Liver (tissue), 3 donors: ENCODE data around the gene GALNT9.

Source experiments
- JUND ChIP-seq, 2 donors: IDR thresholded peaks; 2 replicates each; pipeline ENCODE4 v1.6.1; 2016; ENCODE audit warnings: antibody characterized with exemption in 2 of 2
- MAX ChIP-seq: IDR thresholded peaks from 2 replicates; pipeline ENCODE4 v1.6.1; 2016; ENCODE audit warnings: antibody characterized with exemption
- RAD21 ChIP-seq, 2 donors: IDR thresholded peaks; 2 replicates each; pipeline ENCODE4 v1.6.1; 2016; ENCODE audit warnings: antibody characterized with exemption in 2 of 2, mild to moderate bottlenecking in 2 of 2
- TF ChIP-seq, protein P1 (sequence below): fragments of 150-350 bp; IDR thresholded peaks from 2 replicates; pipeline ENCODE4 v1.5.1; 2017; ENCODE audit warnings: improper control_type of control experiment, low read depth, low read length; ENCODE audit not compliant: missing input control
- donor health status: healthy.
- donor health status: healthy.

GRCh38 chr12:132282950-132283771, 46.2 kb downstream of the GALNT9 start:
- TF ChIP-seq, protein P1, sequence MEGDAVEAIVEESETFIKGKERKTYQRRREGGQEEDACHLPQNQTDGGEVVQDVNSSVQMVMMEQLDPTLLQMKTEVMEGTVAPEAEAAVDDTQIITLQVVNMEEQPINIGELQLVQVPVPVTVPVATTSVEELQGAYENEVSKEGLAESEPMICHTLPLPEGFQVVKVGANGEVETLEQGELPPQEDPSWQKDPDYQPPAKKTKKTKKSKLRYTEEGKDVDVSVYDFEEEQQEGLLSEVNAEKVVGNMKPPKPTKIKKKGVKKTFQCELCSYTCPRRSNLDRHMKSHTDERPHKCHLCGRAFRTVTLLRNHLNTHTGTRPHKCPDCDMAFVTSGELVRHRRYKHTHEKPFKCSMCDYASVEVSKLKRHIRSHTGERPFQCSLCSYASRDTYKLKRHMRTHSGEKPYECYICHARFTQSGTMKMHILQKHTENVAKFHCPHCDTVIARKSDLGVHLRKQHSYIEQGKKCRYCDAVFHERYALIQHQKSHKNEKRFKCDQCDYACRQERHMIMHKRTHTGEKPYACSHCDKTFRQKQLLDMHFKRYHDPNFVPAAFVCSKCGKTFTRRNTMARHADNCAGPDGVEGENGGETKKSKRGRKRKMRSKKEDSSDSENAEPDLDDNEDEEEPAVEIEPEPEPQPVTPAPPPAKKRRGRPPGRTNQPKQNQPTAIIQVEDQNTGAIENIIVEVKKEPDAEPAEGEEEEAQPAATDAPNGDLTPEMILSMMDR: no peak
- no peak for TF ChIP-seq RAD21 (IDR thresholded peaks at IDR 0.05)
- TF ChIP-seq JUND (IDR thresholded peaks at IDR 0.05): no peak
- TF ChIP-seq MAX: no peak
